C4-2B (cell line): Measurements from ENCODE around the gene FOXO1.

Experiments
- H3K27ac ChIP-seq: fragments of 450-650 bp; 2 replicates; pipeline ENCODE4 v1.5.1; 2017
- CTCF ChIP-seq: fragments of 450-650 bp; conservative IDR thresholded peaks from 2 replicates; pipeline ENCODE4 v1.5.1; 2017; ENCODE audit warnings: mild to moderate bottlenecking
- ZFX ChIP-seq: fragments of 450-650 bp; IDR thresholded peaks from 2 replicates; pipeline ENCODE4 v1.6.1; 2017

FOXO1 gene

GRCh38 chr13:40517486-40518480 lies 148.7 kb downstream of the FOXO1 start:
- TF ChIP-seq ZFX, result no peak
- no peak for TF ChIP-seq CTCF
- no peak overlapping the region for H3K27ac ChIP-seq

- no peak overlapping the region for H3K27ac ChIP-seq
- TF ChIP-seq ZFX (no peak), CTCF (no peak)
Observed at GRCh38 chr13:40515702-40516101, 150.7 kb downstream of the FOXO1 start.

GRCh38 chr13:40514802-40515201 lies 151.6 kb downstream of the FOXO1 start:
- no peak for TF ChIP-seq ZFX
- no peak for TF ChIP-seq CTCF
- H3K27ac ChIP-seq, result no peak overlapping the region

- TF ChIP-seq ZFX (no peak), CTCF (no peak)
Observed at GRCh38 chr13:40509876-40510275, 156.6 kb downstream of the FOXO1 start.

GRCh38 chr13:40508767-40509342 lies 157.6 kb downstream of the FOXO1 start:
- H3K27ac ChIP-seq, result no peak overlapping the region
- no peak for TF ChIP-seq ZFX
- TF ChIP-seq CTCF, result no peak

More at GRCh38 chr13:40509876-40510275, 156.6 kb downstream of the FOXO1 start:
- no peak overlapping the region for H3K27ac ChIP-seq

GRCh38 chr13:40508127-40508526 lies 158.3 kb downstream of the FOXO1 start:
- TF ChIP-seq ZFX (no peak), CTCF (no peak)
- H3K27ac ChIP-seq, result no peak overlapping the region
